ENCODE data around the gene DNAJC24.
"Not testable (repeated sequence)": the region's sequence is repeated elsewhere in the genome, so short reads cannot be mapped to it uniquely, and the experiment has no call there.

The DNAJC24 gene

DNA sequence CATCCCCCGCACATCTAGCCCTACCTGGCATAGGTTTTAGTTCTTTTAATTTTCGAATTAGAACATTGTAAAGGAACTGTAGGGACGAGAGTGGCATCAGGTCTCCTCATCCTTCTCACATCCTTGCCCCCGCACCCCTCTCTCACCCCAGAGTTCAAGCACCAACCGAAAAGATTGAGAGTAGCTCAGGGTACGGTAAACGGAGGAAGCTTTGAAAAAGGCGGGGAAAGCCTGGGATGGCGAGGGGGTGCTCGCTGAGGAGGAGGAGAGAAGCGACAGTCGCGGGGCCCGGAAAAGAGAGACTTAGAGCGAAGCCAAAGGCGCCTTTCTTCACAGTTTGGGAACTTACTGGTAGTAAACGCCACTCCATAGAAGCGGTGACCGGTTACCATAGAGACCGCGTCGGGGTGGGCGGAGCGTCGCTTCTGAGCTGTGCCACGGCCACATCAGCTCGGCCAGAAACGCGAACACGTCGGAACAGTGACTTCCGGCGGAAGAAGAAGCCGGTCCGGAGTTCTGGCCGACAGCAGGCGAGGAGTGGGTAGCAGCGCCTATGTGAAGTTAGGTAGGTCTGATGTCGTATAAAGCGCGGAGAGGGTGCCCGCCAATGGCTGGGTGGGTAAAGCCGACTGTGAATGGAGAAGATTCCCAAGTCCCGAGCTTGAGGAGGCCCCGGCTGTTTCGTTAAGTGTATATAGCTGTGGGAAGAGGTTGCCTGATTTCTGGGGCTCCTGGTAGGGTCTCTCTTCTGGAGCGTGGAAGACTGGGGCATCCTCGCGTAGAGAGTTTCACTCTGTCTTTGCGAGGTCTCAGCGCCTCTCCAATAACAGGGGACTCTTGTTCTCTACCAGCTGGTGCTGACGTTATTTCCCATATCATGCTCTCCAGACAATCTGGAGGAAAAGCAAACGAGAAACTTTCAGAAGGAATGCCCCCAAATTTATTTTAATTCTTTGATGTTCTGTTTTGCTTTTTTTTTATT, at the start of gene DNAJC24, which contains the start of gene DCDC1:
Gene DNAJC24 (plus strand): TSS at position 513 of the 982 bp plus-strand sequence. CDS start 889 bp downstream, outside the sequence.
Gene DCDC1 (minus strand): TSS at position 392 of the 982 bp plus-strand sequence. CDS start 41,459 bp downstream, outside the sequence.
- DNase-seq = peak; percentile 93

DNA sequence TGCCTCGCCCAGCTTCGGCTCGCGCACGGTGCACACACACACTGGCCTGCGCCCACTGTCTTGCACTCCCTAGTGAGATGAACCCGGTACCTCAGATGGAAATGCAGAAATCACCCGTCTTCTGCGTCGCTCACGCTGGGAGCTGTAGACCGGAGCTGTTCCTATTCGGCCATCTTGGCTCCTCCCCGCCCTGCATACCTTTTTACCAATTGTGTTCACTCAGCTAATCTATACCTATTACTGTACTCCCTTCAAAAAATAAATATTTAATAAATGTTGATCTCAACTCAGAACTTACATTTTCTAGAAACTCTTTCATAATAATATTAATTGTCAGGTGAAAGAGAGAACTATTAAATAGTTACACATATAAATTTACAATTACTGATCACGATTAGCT, 48.2 kb upstream of the DNAJC24 start:
- not testable (repeated sequence) for DNase-seq

GRCh38 chr11:31323145-31323544, 46.5 kb upstream of the DNAJC24 start:
- DNase-seq = no peak

GRCh38 chr11:31325160-31325559, 44.5 kb upstream of the DNAJC24 start:
- no peak for DNase-seq

DNA sequence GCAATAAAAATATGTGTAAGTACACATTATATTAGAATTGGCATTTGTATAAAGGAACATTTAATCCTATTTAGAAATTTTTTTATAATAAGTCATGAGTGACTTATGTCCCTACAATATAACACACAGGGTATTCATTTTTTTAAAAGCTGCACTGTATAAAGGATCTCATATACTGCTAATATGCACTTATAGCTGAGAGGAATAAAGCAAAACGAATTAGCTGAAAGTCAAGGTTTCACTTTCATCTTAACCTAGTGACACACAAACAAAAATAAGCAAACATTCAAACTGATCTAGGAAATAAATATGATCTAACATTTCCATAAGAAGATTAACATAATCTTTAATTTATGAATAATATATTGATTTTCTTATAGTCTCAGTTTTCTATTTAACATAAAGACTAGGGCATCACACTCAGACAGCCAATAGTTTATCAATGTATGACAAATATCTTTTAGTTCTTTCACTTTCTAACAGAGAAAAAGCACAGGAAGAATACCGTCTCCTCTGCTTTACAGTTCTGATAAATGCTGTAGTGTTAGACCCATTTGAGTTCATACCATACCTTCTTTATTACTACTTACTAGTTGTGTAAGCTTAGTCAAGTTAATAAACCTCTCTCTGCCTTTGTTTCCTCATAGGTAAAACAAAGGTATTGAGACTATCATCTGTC, 43.1 kb upstream of the DNAJC24 start:
- no peak for DNase-seq

- DNase-seq = no peak
These were observed 42.2 kb upstream of the DNAJC24 start for GRCh38 chr11:31327417-31327816.

DNA sequence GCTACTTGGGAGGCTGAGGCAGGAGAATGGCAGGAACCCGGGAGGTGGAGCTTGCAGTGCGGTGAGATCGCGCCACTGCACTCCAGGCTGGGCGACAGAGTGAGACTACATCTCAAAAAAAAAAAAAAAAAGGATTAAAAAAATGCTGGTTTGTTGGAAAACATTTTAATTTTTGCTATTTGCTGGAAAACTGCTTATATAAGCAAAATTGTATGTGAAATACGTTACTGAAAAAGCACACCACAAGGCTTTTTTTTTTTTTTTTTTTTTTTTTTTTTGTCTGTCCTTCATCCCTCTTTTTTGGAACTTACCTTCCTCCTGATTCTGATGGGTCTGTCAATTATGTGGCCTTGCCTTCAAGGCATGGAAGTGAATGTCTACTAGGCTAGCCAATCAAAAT, 41.0 kb upstream of the DNAJC24 start:
- no peak for DNase-seq

GRCh38 chr11:31337806-31338205, 31.9 kb upstream of the DNAJC24 start:
- no peak for DNase-seq

GRCh38 chr11:31340903-31341572, 28.6 kb upstream of the DNAJC24 start:
- no peak for DNase-seq

GRCh38 chr11:31351168-31351567, 18.5 kb upstream of the DNAJC24 start:
- no peak for DNase-seq

- DNase-seq = no peak
These were observed 14.5 kb upstream of the DNAJC24 start for GRCh38 chr11:31355131-31355530.

DNA sequence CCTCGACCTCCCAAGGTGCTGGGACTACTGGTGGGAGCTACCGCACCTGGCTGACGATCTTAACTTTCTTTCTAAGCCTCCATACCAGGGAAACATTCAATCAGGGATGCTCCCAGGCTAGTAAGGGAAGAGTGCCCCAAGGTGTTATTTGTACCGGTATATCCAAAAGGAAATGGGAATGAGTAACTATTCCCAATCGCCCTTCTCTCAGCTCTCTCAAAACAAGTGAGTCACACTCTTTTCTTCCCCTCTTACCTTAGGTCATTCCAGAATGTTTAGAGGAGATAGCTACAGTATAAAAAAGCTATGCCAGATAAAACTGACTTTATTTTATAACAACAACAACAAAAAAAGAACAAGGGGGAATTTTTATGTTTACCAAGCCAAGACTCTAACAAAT, 13.8 kb upstream of the DNAJC24 start:
- DNase-seq = no peak

- no peak for DNase-seq
These were observed 7.9 kb upstream of the DNAJC24 start for GRCh38 chr11:31361743-31362142.

DNA sequence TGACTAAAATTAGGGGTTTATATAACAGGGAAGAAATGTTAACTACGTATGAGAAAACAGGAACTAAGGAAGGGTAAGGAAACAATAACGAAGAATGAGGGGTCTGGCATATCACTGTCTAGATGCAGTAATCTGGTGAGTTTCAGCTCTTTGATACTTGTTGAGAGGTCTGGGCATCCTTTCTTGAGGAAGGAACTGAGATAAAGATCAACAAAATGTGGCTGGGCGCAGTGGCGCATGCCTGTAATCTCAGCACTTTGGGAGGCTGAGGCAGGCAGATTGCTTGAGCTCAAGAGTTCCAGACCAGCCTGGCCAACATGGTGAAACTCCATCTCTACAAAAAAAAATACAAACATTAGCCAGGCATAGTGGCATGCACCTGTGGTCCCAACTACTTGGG, 2.9 kb upstream of the DNAJC24 start:
- DNase-seq = no peak

DNA sequence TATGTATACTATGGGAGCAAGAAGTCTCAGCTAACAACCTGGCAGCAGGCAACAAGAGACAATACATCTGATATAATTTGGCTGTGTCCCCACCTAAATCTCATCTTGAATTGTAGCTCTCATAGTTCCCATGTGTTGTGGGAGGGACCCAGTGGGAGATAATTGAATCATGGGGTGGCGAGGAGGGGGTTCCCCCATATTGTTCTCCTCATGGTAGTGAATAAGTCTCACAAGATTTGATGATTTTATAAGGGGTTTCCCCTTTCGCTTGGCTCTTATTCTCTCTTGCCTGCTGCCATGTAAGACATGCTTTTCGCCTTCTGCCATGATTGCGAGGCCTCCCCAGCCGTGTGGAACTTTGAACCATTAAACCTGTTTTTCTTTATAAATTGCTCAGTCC, 6.2 kb downstream of the DNAJC24 start:
- DNase-seq = no peak

- DNase-seq = no peak
These were observed 13.5 kb downstream of the DNAJC24 start for GRCh38 chr11:31383116-31383515.

DNA sequence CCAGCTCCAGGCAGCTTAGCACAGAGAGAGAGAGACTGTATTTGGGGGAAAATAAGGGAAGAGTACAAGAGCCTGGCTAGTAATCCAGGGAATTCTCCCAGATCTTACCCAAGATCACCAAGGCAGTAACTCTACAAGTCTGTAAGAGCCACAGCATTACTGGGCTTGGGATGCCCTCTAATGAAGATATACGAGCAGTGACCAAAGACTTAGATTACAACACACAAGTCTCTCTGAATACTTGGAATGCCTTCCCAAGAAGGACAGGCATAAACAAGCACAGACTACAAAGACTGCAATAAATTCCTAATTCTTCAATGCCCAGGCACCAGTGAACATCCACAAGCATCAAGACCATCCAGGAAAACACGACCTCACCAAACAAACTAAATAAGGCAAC, 17.7 kb downstream of the DNAJC24 start:
- no peak for DNase-seq

DNA sequence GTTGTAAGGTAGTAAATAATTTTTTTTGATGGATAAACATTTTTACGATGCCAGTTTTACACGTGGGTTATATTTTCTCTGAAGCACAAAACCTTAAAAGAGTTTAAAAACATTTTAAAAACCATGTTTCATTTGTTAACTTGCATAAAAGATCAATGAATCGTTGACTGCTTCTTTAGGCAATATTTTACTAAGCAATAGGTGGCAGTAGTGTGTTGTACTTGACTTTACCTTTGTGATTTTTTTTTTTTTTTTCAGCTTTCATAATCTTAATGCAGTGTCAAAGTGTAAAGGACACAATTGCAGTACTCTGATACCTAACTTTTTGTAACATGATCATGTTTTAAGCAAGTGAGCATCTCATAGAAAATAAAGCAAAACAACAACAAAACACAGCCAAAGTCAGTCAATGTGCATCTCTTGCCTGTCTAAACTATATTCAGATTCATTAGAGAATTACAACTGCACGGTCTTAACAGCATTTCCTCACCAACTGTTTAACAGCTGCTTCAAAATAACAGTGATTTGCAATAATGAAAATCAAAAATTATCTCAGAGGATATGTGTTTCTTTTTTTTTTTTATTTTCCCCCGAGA, 27.7 kb downstream of the DNAJC24 start:
- no peak for DNase-seq

DNA sequence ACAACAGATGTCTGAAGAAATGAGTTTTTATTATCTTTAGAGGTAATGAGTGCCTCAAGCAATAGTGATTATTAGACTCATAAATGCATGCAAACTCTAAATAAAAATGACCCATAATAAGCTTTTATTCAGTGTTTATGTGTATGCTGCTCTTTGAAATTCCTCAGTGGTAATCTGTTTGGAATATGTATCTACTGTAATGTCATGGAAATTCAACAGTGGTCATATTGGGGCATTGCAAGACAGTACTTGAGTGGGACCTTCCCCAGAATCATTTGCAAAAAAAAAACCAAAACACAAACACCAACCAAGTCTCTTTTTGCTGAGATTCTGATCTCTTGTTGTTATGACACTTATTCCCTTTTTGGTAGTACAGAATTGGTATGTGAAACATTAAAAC, 35.0 kb downstream of the DNAJC24 start:
- DNase-seq = no peak

DNA sequence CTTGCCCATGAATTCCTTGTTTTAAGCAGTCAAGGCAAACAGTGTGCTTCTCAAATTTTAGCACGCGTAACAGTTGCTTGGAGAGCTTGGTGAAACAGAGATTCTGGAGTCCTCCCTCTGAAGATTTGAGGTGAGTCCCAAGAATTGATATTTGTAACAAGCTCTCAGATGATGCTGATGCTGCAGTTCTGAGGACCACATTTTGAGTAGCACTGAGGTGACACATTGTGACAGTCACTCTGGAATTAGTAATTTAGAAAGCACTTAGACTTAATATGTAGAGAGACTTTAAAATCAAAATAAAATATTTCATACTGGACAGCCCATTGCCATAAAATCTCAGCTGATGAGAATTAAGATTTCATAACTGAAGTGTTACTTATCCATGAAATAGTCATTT, 38.5 kb downstream of the DNAJC24 start:
- DNase-seq = no peak

GRCh38 chr11:31412946-31413345, 43.3 kb downstream of the DNAJC24 start:
- DNase-seq = no peak

DNA sequence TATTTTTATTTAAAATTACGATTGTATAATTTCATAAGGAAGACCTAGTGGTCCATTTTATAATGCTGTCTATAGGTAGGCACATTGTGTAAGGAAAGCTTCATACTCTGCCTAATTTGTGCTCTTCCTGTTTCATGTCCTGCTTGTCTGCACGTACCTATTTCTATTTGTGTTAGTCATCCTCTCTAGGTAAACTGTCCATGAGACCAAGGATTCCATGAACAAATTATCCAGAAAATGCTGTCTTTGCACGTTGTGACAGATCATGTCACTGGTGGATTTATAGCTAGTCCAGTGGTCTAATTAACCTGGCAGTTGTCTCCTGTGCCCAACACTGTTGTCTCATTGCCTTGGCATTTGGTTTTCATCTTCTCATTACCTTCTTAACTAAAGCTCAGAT, 44.7 kb downstream of the DNAJC24 start:
- DNase-seq = no peak

DNA sequence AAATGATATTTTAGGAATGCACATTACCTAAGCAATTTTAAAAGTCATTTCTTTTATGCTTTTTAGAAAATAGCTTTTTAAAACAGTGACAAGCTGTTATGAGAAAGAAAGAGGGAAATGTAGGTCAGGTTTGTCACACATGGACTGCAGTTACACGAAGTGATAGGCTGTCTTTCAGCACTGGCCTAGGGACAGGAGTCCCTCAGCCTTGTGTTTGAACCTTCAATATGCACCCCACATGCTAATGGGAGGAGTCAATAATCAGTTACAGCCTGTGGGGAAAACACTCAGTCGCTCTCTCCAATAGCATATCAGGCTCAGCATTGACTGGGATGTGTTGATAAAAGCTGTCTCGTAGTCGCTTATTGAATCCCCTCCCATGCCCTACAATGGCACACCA, 45.8 kb downstream of the DNAJC24 start:
- no peak for DNase-seq

Data from CD4-positive, alpha-beta T cell treated with Interferon gamma for 1 hour (primary cell).